Lung microvascular endothelial cell (primary cell): Measurements from ENCODE around the gene ANKRD27. TPM values are rescaled to one million over a fixed set of nuclear protein-coding genes. Genes with fewer than 3 reads are reported as not detected.

Experiments
- DNase-seq, 2 donors: peaks; one replicate each; pipeline versions ENCODE4 v3.0.0 to v3.0.0-alpha.2; 2010; ENCODE audit warnings: low read depth in 2 of 2
- total RNA-seq: library from RNA; depleted of rRNA; stranded (reverse); fragments of >200 nt; gene quantifications from 2 replicates; pipeline ENCODE4 v1.2.1, GENCODE V29; 2014

ANKRD27 gene
- total RNA-seq, 1 donor from 2014 or later: 31.9 TPM

GRCh38 chr19:32558607-32559228, 116.3 kb downstream of the ANKRD27 start:
- no peak for DNase-seq

- no peak for DNase-seq
Measured at GRCh38 chr19:32555786-32556185, 119.2 kb downstream of the ANKRD27 start.

GRCh38 chr19:32550666-32551065, 124.3 kb downstream of the ANKRD27 start:
- no peak for DNase-seq

Other genes starting within 250 kb of the ANKRD27 start
- gene PDCD5, start 94.0 kb downstream of the ANKRD27 start, total RNA-seq: 70.6 and 76.6 TPM in 2 replicates
- gene RGS9BP, start 668 bp upstream of the ANKRD27 start, total RNA-seq: 0.22 and 0.79 TPM in 2 replicates
- 8.5 and 11.3 TPM in 2 replicates for gene NUDT19, start 16.6 kb upstream of the ANKRD27 start, total RNA-seq
- gene TDRD12, start 44.6 kb upstream of the ANKRD27 start, total RNA-seq: 0.40 and 1.5 TPM in 2 replicates
- 0.20 TPM in 1 of 2 replicates, not detected in the other for gene SLC7A9, start 194.6 kb upstream of the ANKRD27 start, total RNA-seq